HEK293 (cell line): ENCODE data around the gene KCNK17.

Source experiments
- BCL11B ChIP-seq: fragments of 450-650 bp; formaldehyde crosslinking; IDR thresholded peaks from 2 replicates; pipeline ENCODE4 v1.5.1; 2016; ENCODE audit warnings: low read depth, missing biosample characterization, missing genetic modification characterization
- BCL6B ChIP-seq: fragments of 450-650 bp; formaldehyde crosslinking; IDR thresholded peaks from 2 replicates; pipeline ENCODE4 v1.5.1; 2017; ENCODE audit warnings: missing biosample characterization, missing genetic modification characterization
- FEZF1 ChIP-seq: fragments of 450-650 bp; formaldehyde crosslinking; IDR thresholded peaks from 2 replicates; pipeline ENCODE4 v1.5.1; 2016; ENCODE audit warnings: missing biosample characterization, missing genetic modification characterization
- GFI1B ChIP-seq: fragments of 450-650 bp; formaldehyde crosslinking; IDR thresholded peaks from 2 replicates; pipeline ENCODE4 v1.5.1; 2016; ENCODE audit warnings: missing biosample characterization, missing genetic modification characterization
- GLI4 ChIP-seq: fragments of 450-650 bp; formaldehyde crosslinking; IDR thresholded peaks from 2 replicates; pipeline ENCODE4 v1.5.1; 2016; ENCODE audit warnings: missing biosample characterization, missing genetic modification characterization
- GLIS2 ChIP-seq: fragments of 450-650 bp; formaldehyde crosslinking; IDR thresholded peaks from 2 replicates; pipeline ENCODE4 v1.5.1; 2016; ENCODE audit warnings: missing biosample characterization, missing genetic modification characterization
- KLF10 ChIP-seq: fragments of 450-650 bp; IDR thresholded peaks from 2 replicates; pipeline ENCODE4 v1.5.1; 2018; ENCODE audit warnings: missing biosample characterization, mild to moderate bottlenecking, missing genetic modification characterization
- KLF8 ChIP-seq: fragments of 450-650 bp; formaldehyde crosslinking; IDR thresholded peaks from 2 replicates; pipeline ENCODE4 v1.5.1; 2016; ENCODE audit warnings: missing biosample characterization, missing genetic modification characterization
- PATZ1 ChIP-seq: fragments of 450-650 bp; formaldehyde crosslinking; IDR thresholded peaks from 2 replicates; pipeline ENCODE4 v1.5.1; 2016; ENCODE audit warnings: missing biosample characterization, missing genetic modification characterization
- ZBTB20 ChIP-seq: fragments of 450-650 bp; formaldehyde crosslinking; IDR thresholded peaks from 2 replicates; pipeline ENCODE4 v1.5.1; 2016; ENCODE audit warnings: missing biosample characterization, missing genetic modification characterization
- ZIC2 ChIP-seq: fragments of 450-650 bp; formaldehyde crosslinking; IDR thresholded peaks from 2 replicates; pipeline ENCODE4 v1.5.1; 2016; ENCODE audit warnings: missing biosample characterization, missing genetic modification characterization
- ZNF214 ChIP-seq: fragments of 450-650 bp; formaldehyde crosslinking; IDR thresholded peaks from 2 replicates; pipeline ENCODE4 v1.5.1; 2017; ENCODE audit warnings: missing biosample characterization, mild to moderate bottlenecking, missing genetic modification characterization, borderline replicate concordance
- ZNF529 ChIP-seq: fragments of 450-650 bp; formaldehyde crosslinking; IDR thresholded peaks from 2 replicates; pipeline ENCODE4 v1.5.1; 2017; ENCODE audit warnings: missing genetic modification characterization, missing biosample characterization; ENCODE audit not compliant: insufficient replicate concordance
- ZNF561 ChIP-seq: fragments of 450-650 bp; IDR thresholded peaks from 2 replicates; pipeline ENCODE4 v1.5.1; 2018; ENCODE audit warnings: missing biosample characterization, missing genetic modification characterization, borderline replicate concordance
- ZNF639 ChIP-seq: fragments of 450-650 bp; formaldehyde crosslinking; IDR thresholded peaks from 2 replicates; pipeline ENCODE4 v1.5.1; 2016; ENCODE audit warnings: missing biosample characterization, missing genetic modification characterization
- ZNF645 ChIP-seq: fragments of 450-650 bp; formaldehyde crosslinking; IDR thresholded peaks from 2 replicates; pipeline ENCODE4; 2016; ENCODE audit warnings: missing biosample characterization, missing genetic modification characterization
- ZNF660 ChIP-seq: fragments of 450-650 bp; IDR thresholded peaks from 2 replicates; pipeline ENCODE4 v1.5.1; 2018; ENCODE audit warnings: missing biosample characterization, mild to moderate bottlenecking, missing genetic modification characterization
- ZNF777 ChIP-seq: fragments of 450-650 bp; formaldehyde crosslinking; IDR thresholded peaks from 2 replicates; pipeline ENCODE4 v1.5.1; 2017; ENCODE audit warnings: missing biosample characterization, missing genetic modification characterization, borderline replicate concordance
- ZNF843 ChIP-seq: fragments of 450-650 bp; formaldehyde crosslinking; IDR thresholded peaks from 2 replicates; pipeline ENCODE4 v1.5.1; 2016; ENCODE audit warnings: missing biosample characterization, missing genetic modification characterization
- TF ChIP-seq, protein P1 (sequence below): fragments of 450-650 bp; formaldehyde crosslinking; IDR thresholded peaks from 2 replicates; pipeline ENCODE4 v1.5.1; 2017; ENCODE audit warnings: missing biosample characterization, missing genetic modification characterization
- TF ChIP-seq, protein P2 (sequence below): fragments of 450-650 bp; formaldehyde crosslinking; IDR thresholded peaks from 2 replicates; pipeline ENCODE4 v1.5.1; 2017; ENCODE audit warnings: missing biosample characterization, missing genetic modification characterization
- TF ChIP-seq, protein P3 (sequence below): fragments of 450-650 bp; formaldehyde crosslinking; IDR thresholded peaks from 2 replicates; pipeline ENCODE4 v1.5.1; 2016; ENCODE audit warnings: missing biosample characterization, missing genetic modification characterization
- TF ChIP-seq, protein P4 (sequence below): fragments of 450-650 bp; formaldehyde crosslinking; IDR thresholded peaks from 2 replicates; pipeline ENCODE4 v1.5.1; 2016; ENCODE audit warnings: missing biosample characterization, missing genetic modification characterization

KCNK17 gene

GRCh38 chr6:39251406-39251805, 62.8 kb downstream of the KCNK17 start (continued):
- peak; percentile 85 for TF ChIP-seq KLF10 (tag by site-specific recombination)
- TF ChIP-seq ZIC2 (tag by site-specific recombination) = peak; percentile 82
- TF ChIP-seq, protein P1, sequence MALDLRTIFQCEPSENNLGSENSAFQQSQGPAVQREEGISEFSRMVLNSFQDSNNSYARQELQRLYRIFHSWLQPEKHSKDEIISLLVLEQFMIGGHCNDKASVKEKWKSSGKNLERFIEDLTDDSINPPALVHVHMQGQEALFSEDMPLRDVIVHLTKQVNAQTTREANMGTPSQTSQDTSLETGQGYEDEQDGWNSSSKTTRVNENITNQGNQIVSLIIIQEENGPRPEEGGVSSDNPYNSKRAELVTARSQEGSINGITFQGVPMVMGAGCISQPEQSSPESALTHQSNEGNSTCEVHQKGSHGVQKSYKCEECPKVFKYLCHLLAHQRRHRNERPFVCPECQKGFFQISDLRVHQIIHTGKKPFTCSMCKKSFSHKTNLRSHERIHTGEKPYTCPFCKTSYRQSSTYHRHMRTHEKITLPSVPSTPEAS (tag by site-specific recombination) = 0 out of 2 replicates have a peak, but pooled peaks have one; percentile 27
- peak; percentile 48; the same call in 1 of the 2 replicates for TF ChIP-seq BCL6B (tag by site-specific recombination)
- 0 out of 2 replicates have a peak, but pooled peaks have one; percentile 42 for TF ChIP-seq ZNF639 (tag by site-specific recombination)
- TF ChIP-seq ZNF660 (tag by site-specific recombination) = peak; percentile 59; the same call in 1 of the 2 replicates
- TF ChIP-seq KLF8 = peak; percentile 86
- TF ChIP-seq GFI1B (tag by site-specific recombination) = no peak
- 0 out of 2 replicates have a peak, but pooled peaks have one; percentile 29 for TF ChIP-seq ZNF645
- peak; percentile 94 for TF ChIP-seq ZNF843 (tag by site-specific recombination)
- TF ChIP-seq ZNF561 (tag by site-specific recombination) = peak; percentile 54; the same call in 1 of the 2 replicates
- no peak for TF ChIP-seq ZNF777 (tag by site-specific recombination)
- no peak for TF ChIP-seq ZNF529 (tag by site-specific recombination)
- TF ChIP-seq, protein P2, sequence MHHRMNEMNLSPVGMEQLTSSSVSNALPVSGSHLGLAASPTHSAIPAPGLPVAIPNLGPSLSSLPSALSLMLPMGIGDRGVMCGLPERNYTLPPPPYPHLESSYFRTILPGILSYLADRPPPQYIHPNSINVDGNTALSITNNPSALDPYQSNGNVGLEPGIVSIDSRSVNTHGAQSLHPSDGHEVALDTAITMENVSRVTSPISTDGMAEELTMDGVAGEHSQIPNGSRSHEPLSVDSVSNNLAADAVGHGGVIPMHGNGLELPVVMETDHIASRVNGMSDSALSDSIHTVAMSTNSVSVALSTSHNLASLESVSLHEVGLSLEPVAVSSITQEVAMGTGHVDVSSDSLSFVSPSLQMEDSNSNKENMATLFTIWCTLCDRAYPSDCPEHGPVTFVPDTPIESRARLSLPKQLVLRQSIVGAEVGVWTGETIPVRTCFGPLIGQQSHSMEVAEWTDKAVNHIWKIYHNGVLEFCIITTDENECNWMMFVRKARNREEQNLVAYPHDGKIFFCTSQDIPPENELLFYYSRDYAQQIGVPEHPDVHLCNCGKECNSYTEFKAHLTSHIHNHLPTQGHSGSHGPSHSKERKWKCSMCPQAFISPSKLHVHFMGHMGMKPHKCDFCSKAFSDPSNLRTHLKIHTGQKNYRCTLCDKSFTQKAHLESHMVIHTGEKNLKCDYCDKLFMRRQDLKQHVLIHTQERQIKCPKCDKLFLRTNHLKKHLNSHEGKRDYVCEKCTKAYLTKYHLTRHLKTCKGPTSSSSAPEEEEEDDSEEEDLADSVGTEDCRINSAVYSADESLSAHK = peak; percentile 71
- TF ChIP-seq PATZ1 (tag by site-specific recombination) = peak; percentile 75
- peak; percentile 83; the same call in 1 of the 2 replicates for TF ChIP-seq BCL11B
- no peak for TF ChIP-seq ZNF214 (tag by site-specific recombination)
- TF ChIP-seq GLIS2 (tag by site-specific recombination) = 0 out of 2 replicates have a peak, but pooled peaks have one; percentile 19
- peak; percentile 33; the same call in 1 of the 2 replicates for TF ChIP-seq ZBTB20 (tag by site-specific recombination)
- TF ChIP-seq, protein P3, sequence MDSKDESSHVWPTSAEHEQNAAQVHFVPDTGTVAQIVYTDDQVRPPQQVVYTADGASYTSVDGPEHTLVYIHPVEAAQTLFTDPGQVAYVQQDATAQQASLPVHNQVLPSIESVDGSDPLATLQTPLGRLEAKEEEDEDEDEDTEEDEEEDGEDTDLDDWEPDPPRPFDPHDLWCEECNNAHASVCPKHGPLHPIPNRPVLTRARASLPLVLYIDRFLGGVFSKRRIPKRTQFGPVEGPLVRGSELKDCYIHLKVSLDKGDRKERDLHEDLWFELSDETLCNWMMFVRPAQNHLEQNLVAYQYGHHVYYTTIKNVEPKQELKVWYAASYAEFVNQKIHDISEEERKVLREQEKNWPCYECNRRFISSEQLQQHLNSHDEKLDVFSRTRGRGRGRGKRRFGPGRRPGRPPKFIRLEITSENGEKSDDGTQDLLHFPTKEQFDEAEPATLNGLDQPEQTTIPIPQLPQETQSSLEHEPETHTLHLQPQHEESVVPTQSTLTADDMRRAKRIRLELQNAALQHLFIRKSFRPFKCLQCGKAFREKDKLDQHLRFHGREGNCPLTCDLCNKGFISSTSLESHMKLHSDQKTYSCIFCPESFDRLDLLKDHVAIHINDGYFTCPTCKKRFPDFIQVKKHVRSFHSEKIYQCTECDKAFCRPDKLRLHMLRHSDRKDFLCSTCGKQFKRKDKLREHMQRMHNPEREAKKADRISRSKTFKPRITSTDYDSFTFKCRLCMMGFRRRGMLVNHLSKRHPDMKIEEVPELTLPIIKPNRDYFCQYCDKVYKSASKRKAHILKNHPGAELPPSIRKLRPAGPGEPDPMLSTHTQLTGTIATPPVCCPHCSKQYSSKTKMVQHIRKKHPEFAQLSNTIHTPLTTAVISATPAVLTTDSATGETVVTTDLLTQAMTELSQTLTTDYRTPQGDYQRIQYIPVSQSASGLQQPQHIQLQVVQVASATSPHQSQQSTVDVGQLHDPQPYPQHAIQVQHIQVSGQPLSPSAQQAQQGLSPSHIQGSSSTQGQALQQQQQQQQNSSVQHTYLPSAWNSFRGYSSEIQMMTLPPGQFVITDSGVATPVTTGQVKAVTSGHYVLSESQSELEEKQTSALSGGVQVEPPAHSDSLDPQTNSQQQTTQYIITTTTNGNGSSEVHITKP (tag by site-specific recombination) = 0 out of 2 replicates have a peak, but pooled peaks have one; percentile 34
- TF ChIP-seq FEZF1 (tag by site-specific recombination) = peak; percentile 77
- TF ChIP-seq, protein P4, sequence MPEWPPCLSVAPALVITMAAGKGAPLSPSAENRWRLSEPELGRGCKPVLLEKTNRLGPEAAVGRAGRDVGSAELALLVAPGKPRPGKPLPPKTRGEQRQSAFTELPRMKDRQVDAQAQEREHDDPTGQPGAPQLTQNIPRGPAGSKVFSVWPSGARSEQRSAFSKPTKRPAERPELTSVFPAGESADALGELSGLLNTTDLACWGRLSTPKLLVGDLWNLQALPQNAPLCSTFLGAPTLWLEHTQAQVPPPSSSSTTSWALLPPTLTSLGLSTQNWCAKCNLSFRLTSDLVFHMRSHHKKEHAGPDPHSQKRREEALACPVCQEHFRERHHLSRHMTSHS (tag by site-specific recombination) = peak; percentile 63; the same call in 1 of the 2 replicates
- TF ChIP-seq GLI4 (tag by site-specific recombination) = no peak
